ENCODE results near the gene PSMD10.
A peak's percentile ranks its signal among the peaks of the same experiment; 100 is the strongest.

PSMD10 gene

GRCh38 chrX:108114541-108114940 is 23.2 kb upstream of the PSMD10 start:
- TF ChIP-seq, protein P1, sequence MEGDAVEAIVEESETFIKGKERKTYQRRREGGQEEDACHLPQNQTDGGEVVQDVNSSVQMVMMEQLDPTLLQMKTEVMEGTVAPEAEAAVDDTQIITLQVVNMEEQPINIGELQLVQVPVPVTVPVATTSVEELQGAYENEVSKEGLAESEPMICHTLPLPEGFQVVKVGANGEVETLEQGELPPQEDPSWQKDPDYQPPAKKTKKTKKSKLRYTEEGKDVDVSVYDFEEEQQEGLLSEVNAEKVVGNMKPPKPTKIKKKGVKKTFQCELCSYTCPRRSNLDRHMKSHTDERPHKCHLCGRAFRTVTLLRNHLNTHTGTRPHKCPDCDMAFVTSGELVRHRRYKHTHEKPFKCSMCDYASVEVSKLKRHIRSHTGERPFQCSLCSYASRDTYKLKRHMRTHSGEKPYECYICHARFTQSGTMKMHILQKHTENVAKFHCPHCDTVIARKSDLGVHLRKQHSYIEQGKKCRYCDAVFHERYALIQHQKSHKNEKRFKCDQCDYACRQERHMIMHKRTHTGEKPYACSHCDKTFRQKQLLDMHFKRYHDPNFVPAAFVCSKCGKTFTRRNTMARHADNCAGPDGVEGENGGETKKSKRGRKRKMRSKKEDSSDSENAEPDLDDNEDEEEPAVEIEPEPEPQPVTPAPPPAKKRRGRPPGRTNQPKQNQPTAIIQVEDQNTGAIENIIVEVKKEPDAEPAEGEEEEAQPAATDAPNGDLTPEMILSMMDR (IDR thresholded peaks at IDR 0.05; ENCODE audit: low read length, missing control alignments): no peak
- no peak for DNase-seq (ENCODE audit: low read depth)
- no peak overlapping the region for H3K4me3 ChIP-seq (replicated peaks; ENCODE audit: low read depth, low read length)

DNA sequence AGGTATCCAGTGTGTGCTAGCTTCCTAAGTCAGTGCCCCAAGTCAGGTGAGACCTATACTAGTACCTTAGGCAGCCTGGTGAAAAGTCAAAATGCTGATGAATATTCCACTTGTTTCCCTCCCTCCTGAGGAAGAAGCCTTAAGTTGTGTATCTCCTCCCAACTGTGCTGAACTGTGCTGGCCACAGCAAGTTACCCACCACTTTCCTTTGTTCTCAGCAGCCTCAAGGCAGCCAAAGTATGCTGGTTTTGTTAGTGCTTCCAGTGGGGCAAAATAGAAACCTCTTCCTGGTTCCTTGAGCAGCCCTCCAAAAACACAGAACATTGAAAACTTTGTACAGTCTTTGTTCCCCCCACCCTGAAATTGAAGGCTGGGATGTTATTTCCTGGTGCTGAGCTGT is 14.1 kb upstream of the PSMD10 start:
- TF ChIP-seq, protein P1 (IDR thresholded peaks at IDR 0.05; ENCODE audit: low read length, missing control alignments): no peak
- no peak overlapping the region for H3K4me3 ChIP-seq (replicated peaks; ENCODE audit: low read depth, low read length)
- DNase-seq (ENCODE audit: low read depth): no peak

GRCh38 chrX:108097380-108097779 is 6.0 kb upstream of the PSMD10 start:
- no peak overlapping the region for H3K4me3 ChIP-seq (replicated peaks; ENCODE audit: low read depth, low read length)
- DNase-seq (ENCODE audit: low read depth): no peak
- TF ChIP-seq, protein P1 (IDR thresholded peaks at IDR 0.05; ENCODE audit: low read length, missing control alignments): no peak

- TF ChIP-seq, protein P1 (IDR thresholded peaks at IDR 0.05; ENCODE audit: low read length, missing control alignments): no peak
- no peak for DNase-seq (ENCODE audit: low read depth)
- H3K4me3 ChIP-seq (replicated peaks; ENCODE audit: low read depth, low read length): peak overlapping the region; percentile 79
These were observed 543 bp upstream of the PSMD10 start for GRCh38 chrX:108091878-108092291.

- DNase-seq (ENCODE audit: low read depth): peak; percentile 45
- TF ChIP-seq, protein P1 (IDR thresholded peaks at IDR 0.05; ENCODE audit: low read length, missing control alignments): no peak
- peak overlapping the region; percentile 79 for H3K4me3 ChIP-seq (replicated peaks; ENCODE audit: low read depth, low read length)
These were observed 665 bp downstream of the PSMD10 start for GRCh38 chrX:108090491-108091263.

GRCh38 chrX:108088511-108088910 is 2.8 kb downstream of the PSMD10 start:
- DNase-seq (ENCODE audit: low read depth): no peak
- H3K4me3 ChIP-seq (replicated peaks; ENCODE audit: low read depth, low read length): no peak overlapping the region
- TF ChIP-seq, protein P1 (IDR thresholded peaks at IDR 0.05; ENCODE audit: low read length, missing control alignments): no peak

GRCh38 chrX:108087792-108088191 is 3.5 kb downstream of the PSMD10 start:
- no peak for DNase-seq (ENCODE audit: low read depth)
- H3K4me3 ChIP-seq (replicated peaks; ENCODE audit: low read depth, low read length): no peak overlapping the region
- TF ChIP-seq, protein P1 (IDR thresholded peaks at IDR 0.05; ENCODE audit: low read length, missing control alignments): no peak
